ENCODE measurements around the gene AGAP1.

The AGAP1 gene

GRCh38 chr2:236164925-236165841 lies 671.3 kb downstream of the AGAP1 start:
- H3K4me1 Mint-ChIP-seq, result peaks cover 8% of the 10 kb centered on the region
- H3K27me3 Mint-ChIP-seq, result peaks cover 65% of the 10 kb centered on the region
- DNase-seq (ENCODE audit: low spot score in 2 of 2) (no peak), ATAC-seq (replicated peaks; ENCODE audit: extremely low read depth, poor library complexity, severe bottlenecking) (no peak)
- no peak overlapping the region for H3K4me3 Mint-ChIP-seq
- H3K36me3 Mint-ChIP-seq (ENCODE audit: insufficient read depth), result peaks cover 4% of the 10 kb centered on the region
- H3K27ac Mint-ChIP-seq (ENCODE audit: low read depth), result no peak overlapping the region
- no peaks in the 10 kb centered on the region for H3K9me3 Mint-ChIP-seq

- DNase-seq (ENCODE audit: low spot score in 2 of 2), result no peak
- peaks cover 8% of the 10 kb centered on the region for H3K4me1 Mint-ChIP-seq
- peaks cover 65% of the 10 kb centered on the region for H3K27me3 Mint-ChIP-seq
- no peak for ATAC-seq (replicated peaks; ENCODE audit: extremely low read depth, poor library complexity, severe bottlenecking)
- peaks cover 4% of the 10 kb centered on the region for H3K36me3 Mint-ChIP-seq (ENCODE audit: insufficient read depth)
- H3K9me3 Mint-ChIP-seq, result no peaks in the 10 kb centered on the region
- H3K4me3 Mint-ChIP-seq, result peak overlapping the region; percentile 50
- H3K27ac Mint-ChIP-seq (ENCODE audit: low read depth), result no peak overlapping the region
These were observed 672.3 kb downstream of the AGAP1 start for GRCh38 chr2:236165842-236166795.

- peak overlapping the region; percentile 50 for H3K4me3 Mint-ChIP-seq
- H3K27ac Mint-ChIP-seq (ENCODE audit: low read depth), result no peak overlapping the region
- peaks cover 4% of the 10 kb centered on the region for H3K36me3 Mint-ChIP-seq (ENCODE audit: insufficient read depth)
- DNase-seq (ENCODE audit: low spot score in 2 of 2), result no peak
- ATAC-seq (replicated peaks; ENCODE audit: extremely low read depth, poor library complexity, severe bottlenecking), result no peak
- peaks cover 65% of the 10 kb centered on the region for H3K27me3 Mint-ChIP-seq
- no peaks in the 10 kb centered on the region for H3K9me3 Mint-ChIP-seq
- H3K4me1 Mint-ChIP-seq, result peaks cover 8% of the 10 kb centered on the region
These were observed 673.0 kb downstream of the AGAP1 start for GRCh38 chr2:236166796-236167296.

GRCh38 chr2:236167297-236168109 lies 673.7 kb downstream of the AGAP1 start:
- DNase-seq (ENCODE audit: low spot score in 2 of 2), result no peak
- no peak overlapping the region for H3K4me3 Mint-ChIP-seq
- peaks cover 65% of the 10 kb centered on the region for H3K27me3 Mint-ChIP-seq
- H3K36me3 Mint-ChIP-seq (ENCODE audit: insufficient read depth), result peaks cover 2% of the 10 kb centered on the region
- H3K9me3 Mint-ChIP-seq, result no peaks in the 10 kb centered on the region
- no peak for ATAC-seq (replicated peaks; ENCODE audit: extremely low read depth, poor library complexity, severe bottlenecking)
- H3K27ac Mint-ChIP-seq (ENCODE audit: low read depth), result no peak overlapping the region
- peaks cover 8% of the 10 kb centered on the region for H3K4me1 Mint-ChIP-seq

- ATAC-seq (replicated peaks; ENCODE audit: extremely low read depth, poor library complexity, severe bottlenecking), result no peak
- peaks cover 2% of the 10 kb centered on the region for H3K36me3 Mint-ChIP-seq (ENCODE audit: insufficient read depth)
- H3K27ac Mint-ChIP-seq (ENCODE audit: low read depth), result no peak within 1 kb of the TSS
- no peaks in the 10 kb centered on the region for H3K9me3 Mint-ChIP-seq
- H3K4me3 Mint-ChIP-seq, result no peak within 1 kb of the TSS
- H3K27me3 Mint-ChIP-seq, result peaks cover 61% of the 10 kb centered on the region
- H3K4me1 Mint-ChIP-seq, result peaks cover 8% of the 10 kb centered on the region
- no peak for DNase-seq (ENCODE audit: low spot score in 2 of 2)
These were observed 674.6 kb downstream of the AGAP1 start, which contains the start of gene GBX2 for GRCh38 chr2:236168110-236169080. Gene GBX2, minus strand, starts transcription at chr2:236168386. Its CDS starts 415 bp downstream, at chr2:236167971.

- no peak for DNase-seq (ENCODE audit: low spot score in 2 of 2)
- Mint-ChIP-seq H3K4me3 (no peak overlapping the region), H3K27me3 (peaks cover 69% of the 10 kb centered on the region), H3K27ac (ENCODE audit: low read depth) (no peak overlapping the region), H3K9me3 (no peaks in the 10 kb centered on the region), H3K4me1 (peaks cover 8% of the 10 kb centered on the region), H3K36me3 (ENCODE audit: insufficient read depth) (peaks cover 2% of the 10 kb centered on the region)
- no peak for ATAC-seq (replicated peaks; ENCODE audit: extremely low read depth, poor library complexity, severe bottlenecking)
These were observed 675.4 kb downstream of the AGAP1 start for GRCh38 chr2:236169151-236169721.

GRCh38 chr2:236169741-236170589 lies 676.1 kb downstream of the AGAP1 start:
- no peak for DNase-seq (ENCODE audit: low spot score in 2 of 2)
- ATAC-seq (replicated peaks; ENCODE audit: extremely low read depth, poor library complexity, severe bottlenecking), result no peak
- Mint-ChIP-seq H3K27me3 (peaks cover 72% of the 10 kb centered on the region), H3K9me3 (no peaks in the 10 kb centered on the region), H3K36me3 (ENCODE audit: insufficient read depth) (peaks cover 2% of the 10 kb centered on the region), H3K4me1 (peaks cover 8% of the 10 kb centered on the region), H3K27ac (ENCODE audit: low read depth) (no peak overlapping the region), H3K4me3 (no peak overlapping the region)

- Mint-ChIP-seq H3K4me1 (peaks cover 8% of the 10 kb centered on the region), H3K36me3 (ENCODE audit: insufficient read depth) (peaks cover 2% of the 10 kb centered on the region), H3K27me3 (peaks cover 72% of the 10 kb centered on the region), H3K27ac (ENCODE audit: low read depth) (no peak overlapping the region), H3K4me3 (no peak overlapping the region), H3K9me3 (no peaks in the 10 kb centered on the region)
- no peak for DNase-seq (ENCODE audit: low spot score in 2 of 2)
- no peak for ATAC-seq (replicated peaks; ENCODE audit: extremely low read depth, poor library complexity, severe bottlenecking)
These were observed 676.8 kb downstream of the AGAP1 start for GRCh38 chr2:236170590-236171165.

GRCh38 chr2:236171181-236171679 lies 677.4 kb downstream of the AGAP1 start:
- Mint-ChIP-seq H3K4me1 (peaks cover 6% of the 10 kb centered on the region), H3K4me3 (no peak overlapping the region)

More at GRCh38 chr2:236171181-236171679, 677.4 kb downstream of the AGAP1 start:
- Mint-ChIP-seq H3K27me3 (peaks cover 72% of the 10 kb centered on the region), H3K9me3 (no peaks in the 10 kb centered on the region), H3K36me3 (ENCODE audit: insufficient read depth) (peaks cover 2% of the 10 kb centered on the region), H3K27ac (ENCODE audit: low read depth) (no peak overlapping the region)
- DNase-seq (ENCODE audit: low spot score in 2 of 2), result no peak
- ATAC-seq (replicated peaks; ENCODE audit: extremely low read depth, poor library complexity, severe bottlenecking), result no peak
